Measurements from ENCODE around the gene CDCA8.

CDCA8 gene

GRCh38 chr1:37719572-37720195 is 27.4 kb downstream of the CDCA8 start:
- no peak for TF ChIP-seq CTCF (IDR thresholded peaks at IDR 0.05; ENCODE audit: poor library complexity, severe bottlenecking)
- peaks cover 14% of the 10 kb centered on the region for H3K4me1 ChIP-seq (ENCODE audit: insufficient read depth, poor library complexity, severe bottlenecking)
- no peak for ATAC-seq (ENCODE audit: low read depth)

GRCh38 chr1:37720231-37721130 is 28.2 kb downstream of the CDCA8 start:
- no peak for TF ChIP-seq CTCF (IDR thresholded peaks at IDR 0.05; ENCODE audit: poor library complexity, severe bottlenecking)
- Histone ChIP-seq H3K27me3 (ENCODE audit: insufficient read depth, poor library complexity, severe bottlenecking) (no peaks in the 10 kb centered on the region), H3K9me3 (ENCODE audit: severe bottlenecking) (no peaks in the 10 kb centered on the region), H3K36me3 (ENCODE audit: low read depth) (no peaks in the 10 kb centered on the region), H3K4me1 (ENCODE audit: insufficient read depth, poor library complexity, severe bottlenecking) (peaks cover 14% of the 10 kb centered on the region), H3K4me3 (ENCODE audit: severe bottlenecking) (no peak overlapping the region), H3K27ac (ENCODE audit: poor library complexity, severe bottlenecking) (no peak overlapping the region)
- ATAC-seq (ENCODE audit: low read depth) = no peak
- DNase-seq (ENCODE audit: low spot score) = no peak

More at GRCh38 chr1:37719572-37720195, 27.4 kb downstream of the CDCA8 start:
- DNase-seq (ENCODE audit: low spot score) = no peak
- H3K9me3 ChIP-seq (ENCODE audit: severe bottlenecking) = no peaks in the 10 kb centered on the region
- no peaks in the 10 kb centered on the region for H3K36me3 ChIP-seq (ENCODE audit: low read depth)
- no peak overlapping the region for H3K4me3 ChIP-seq (ENCODE audit: severe bottlenecking)
- H3K27me3 ChIP-seq (ENCODE audit: insufficient read depth, poor library complexity, severe bottlenecking) = no peaks in the 10 kb centered on the region
- H3K27ac ChIP-seq (ENCODE audit: poor library complexity, severe bottlenecking) = no peak overlapping the region

GRCh38 chr1:37721565-37721964 is 29.2 kb downstream of the CDCA8 start:
- DNase-seq (ENCODE audit: low spot score) (no peak), ATAC-seq (ENCODE audit: low read depth) (no peak)
- Histone ChIP-seq H3K27me3 (ENCODE audit: insufficient read depth, poor library complexity, severe bottlenecking) (no peaks in the 10 kb centered on the region), H3K27ac (ENCODE audit: poor library complexity, severe bottlenecking) (no peak overlapping the region), H3K36me3 (ENCODE audit: low read depth) (no peaks in the 10 kb centered on the region), H3K9me3 (ENCODE audit: severe bottlenecking) (no peaks in the 10 kb centered on the region), H3K4me1 (ENCODE audit: insufficient read depth, poor library complexity, severe bottlenecking) (peaks cover 14% of the 10 kb centered on the region), H3K4me3 (ENCODE audit: severe bottlenecking) (no peak overlapping the region)
- no peak for TF ChIP-seq CTCF (IDR thresholded peaks at IDR 0.05; ENCODE audit: poor library complexity, severe bottlenecking)

GRCh38 chr1:37722181-37723071 is 30.1 kb downstream of the CDCA8 start:
- no peak for TF ChIP-seq CTCF (IDR thresholded peaks at IDR 0.05; ENCODE audit: poor library complexity, severe bottlenecking)
- peaks cover 14% of the 10 kb centered on the region for H3K4me1 ChIP-seq (ENCODE audit: insufficient read depth, poor library complexity, severe bottlenecking)

More at GRCh38 chr1:37722181-37723071, 30.1 kb downstream of the CDCA8 start:
- no peaks in the 10 kb centered on the region for H3K9me3 ChIP-seq (ENCODE audit: severe bottlenecking)
- DNase-seq (ENCODE audit: low spot score) = no peak
- ATAC-seq (ENCODE audit: low read depth) = no peak
- H3K27me3 ChIP-seq (ENCODE audit: insufficient read depth, poor library complexity, severe bottlenecking) = no peaks in the 10 kb centered on the region
- H3K36me3 ChIP-seq (ENCODE audit: low read depth) = no peaks in the 10 kb centered on the region
- H3K4me3 ChIP-seq (ENCODE audit: severe bottlenecking) = no peak overlapping the region
- H3K27ac ChIP-seq (ENCODE audit: poor library complexity, severe bottlenecking) = no peak overlapping the region
